Panc1 (cell line): Measurements from ENCODE around the gene RGPD3. TPM values are rescaled to one million over a fixed set of nuclear protein-coding genes. Genes with fewer than 3 reads are reported as not detected.

ENCODE experiments used
- ATAC-seq: fragments of 200-7000 bp; cut with Tn5 transposase; 2 replicates; pipeline ENCODE4 v1.9.1; 2020; ENCODE audit warnings: mild to moderate bottlenecking, moderate library complexity
- BruUV-seq: library from RNA; stranded (reverse); fragments of 400-500 nt; replicated peaks from 2 replicates; lab custom pipeline; 2021; lab: Mats Ljungman, UMichigan
- CTCF ChIA-PET: fragments of 300-600 bp; sonication (Branson Sonifier 250); formaldehyde crosslinking; loops from one replicate; lab custom pipeline; 2022; ENCODE audit warnings: antibody characterized with exemption; lab: Charles Lee
- POLR2A ChIA-PET: fragments of 300-600 bp; sonication (Branson Sonifier 250); formaldehyde crosslinking; loops from one replicate; lab custom pipeline; 2022; ENCODE audit warnings: antibody characterized with exemption; lab: Charles Lee
- DNase-seq: peaks from one replicate; pipeline ENCODE4 v3.0.0-alpha.2; 2010; ENCODE audit warnings: low read depth, low spot score
- H3K27ac ChIP-seq: 2 replicates; pipeline ENCODE4 v1.5.1; 2011; ENCODE audit warnings: mild to moderate bottlenecking, low read length, inconsistent platforms
- H3K27me3 ChIP-seq: fragments of 200-500 bp; sonication (Bioruptor generic); 2 replicates; pipeline ENCODE4 v1.6.0; 2014; ENCODE audit warnings: low read length, inconsistent platforms; ENCODE audit not compliant: control insufficient read depth, insufficient read depth
- H3K36me3 ChIP-seq: fragments of 200-500 bp; sonication (Bioruptor generic); 2 replicates; pipeline ENCODE4 v1.5.1; 2014; ENCODE audit warnings: inconsistent platforms, mild to moderate bottlenecking, low read length, moderate library complexity; ENCODE audit not compliant: control insufficient read depth, insufficient read depth
- H3K4me1 ChIP-seq: 2 replicates; pipeline ENCODE4 v1.5.1; 2011; ENCODE audit warnings: inconsistent platforms, mild to moderate bottlenecking, low read length, moderate library complexity; ENCODE audit not compliant: control insufficient read depth, insufficient read depth
- H3K4me3 ChIP-seq, 2 experiments: 2 replicates each; pipeline ENCODE4 v1.5.1; 2011 to 2012; ENCODE audit warnings: low read depth in 2 of 2, low read length in 2 of 2, mild to moderate bottlenecking in 2 of 2, inconsistent platforms in 1 of 2, moderate library complexity in 1 of 2
- H3K9me3 ChIP-seq: fragments of 200-500 bp; sonication (Bioruptor generic); 2 replicates; pipeline ENCODE4 v1.5.1; 2014; ENCODE audit warnings: low read depth, mild to moderate bottlenecking, inconsistent platforms, low read length, moderate library complexity; ENCODE audit not compliant: control insufficient read depth, insufficient read depth
- POLR2AphosphoS5 ChIP-seq: IDR thresholded peaks from 2 replicates; pipeline ENCODE4 v1.6.1; 2012; ENCODE audit warnings: mild to moderate bottlenecking, low read depth, low read length, moderate library complexity
- REST ChIP-seq, 2 experiments: IDR thresholded peaks; 2 replicates each; pipeline ENCODE4 v1.6.1; 2011 to 2012; ENCODE audit warnings: low read depth in 2 of 2, control low read depth in 1 of 2, low read length in 1 of 2, mild to moderate bottlenecking in 1 of 2, moderate library complexity in 1 of 2; ENCODE audit not compliant: insufficient read depth in 1 of 2
- SIN3A ChIP-seq: IDR thresholded peaks from 2 replicates; pipeline ENCODE4 v1.6.1; 2012; ENCODE audit warnings: low read depth, mild to moderate bottlenecking, low read length, moderate library complexity, borderline replicate concordance; ENCODE audit not compliant: insufficient read depth
- TCF7L2 ChIP-seq: IDR thresholded peaks from 2 replicates; pipeline ENCODE4 v1.6.1; 2011; ENCODE audit warnings: mild to moderate bottlenecking, low read depth, low read length, inconsistent platforms
- in situ Hi-C: cut with HindIII; loops from 2 replicates; pipeline ENCODE4 v1.10.0; 2016; ENCODE audit warnings: low sequenced_read_pairs, low pct_unique_long_range_greater_than_20kb
- intact Hi-C: fragments of 100-400 bp; cut with micrococcal nuclease; formaldehyde crosslinking; loops from one replicate; pipeline ENCODE4 v1.10.0; 2022; ENCODE audit not compliant: unreplicated experiment
- total RNA-seq: library from RNA; stranded (reverse); gene quantifications from one replicate; pipeline ENCODE4 v1.2.1, GENCODE V29; 2021; ENCODE audit not compliant: unreplicated experiment
- TF ChIP-seq, protein P1 (sequence below): fragments of 450-650 bp; IDR thresholded peaks from 2 replicates; pipeline ENCODE4 v1.5.1; 2017; ENCODE audit warnings: mild to moderate bottlenecking

RGPD3 gene
- total RNA-seq, 1 experiment from 2014 or later, result 0.31 TPM

DNA sequence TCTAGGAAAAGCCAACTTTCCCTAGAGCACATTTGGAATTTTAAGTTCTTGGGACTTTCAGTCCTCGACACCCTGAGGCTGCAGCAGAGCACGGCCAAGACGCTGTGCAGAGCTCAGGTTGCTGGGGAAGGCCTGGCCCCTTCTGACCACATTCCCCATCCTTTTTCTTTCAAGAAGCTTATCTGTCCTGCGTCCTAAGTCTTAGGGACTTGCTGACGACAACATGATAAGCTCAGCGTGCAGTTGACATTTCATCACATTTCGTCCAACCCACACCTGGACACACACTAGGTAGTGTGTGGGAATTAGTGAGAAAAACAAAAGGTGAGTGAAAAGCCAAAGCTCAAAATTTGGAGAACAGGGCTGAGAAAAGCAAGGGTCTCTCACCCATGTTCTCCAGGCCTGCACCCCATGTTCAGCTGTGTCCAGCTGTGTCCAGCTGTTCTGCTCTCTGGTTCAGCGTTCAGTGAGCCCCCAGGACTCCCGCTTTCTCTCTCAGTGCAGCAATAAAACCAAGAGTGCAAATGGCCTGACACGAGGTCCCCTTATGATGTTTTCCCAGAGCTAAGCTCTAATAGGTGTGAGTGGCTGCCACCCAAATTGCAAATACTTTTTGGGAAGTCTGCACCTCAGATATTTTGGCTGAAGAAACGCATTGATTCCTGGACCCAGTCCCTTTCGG, 101.9 kb downstream of the RGPD3 start:
- in situ Hi-C loops, result no loop called here
- no peaks in the 10 kb centered on the region for H3K36me3 ChIP-seq
- H3K9me3 ChIP-seq, result no peaks in the 10 kb centered on the region
- BruUV-seq, result no TSS peak
- ChIA-PET POLR2A (no interaction called here), CTCF (no interaction called here)
- 0 out of 2 replicates have a peak, but pooled peaks cover 2% of the 10 kb centered on the region for H3K27me3 ChIP-seq
- intact Hi-C loops, result no loop called here
- no peak for ATAC-seq
- TF ChIP-seq SIN3A (no peak), REST (IDR thresholded peaks at IDR 0.05; ENCODE audit: insufficient read depth in 1 of 2, low read depth in 2 of 2, low read length in 1 of 2) (no peak), POLR2AphosphoS5 (no peak)
- DNase-seq, result no peak
- H3K4me1 ChIP-seq, result no peaks in the 10 kb centered on the region
- no peak overlapping the region for H3K27ac ChIP-seq
- H3K4me3 ChIP-seq, result no peak overlapping the region

DNA sequence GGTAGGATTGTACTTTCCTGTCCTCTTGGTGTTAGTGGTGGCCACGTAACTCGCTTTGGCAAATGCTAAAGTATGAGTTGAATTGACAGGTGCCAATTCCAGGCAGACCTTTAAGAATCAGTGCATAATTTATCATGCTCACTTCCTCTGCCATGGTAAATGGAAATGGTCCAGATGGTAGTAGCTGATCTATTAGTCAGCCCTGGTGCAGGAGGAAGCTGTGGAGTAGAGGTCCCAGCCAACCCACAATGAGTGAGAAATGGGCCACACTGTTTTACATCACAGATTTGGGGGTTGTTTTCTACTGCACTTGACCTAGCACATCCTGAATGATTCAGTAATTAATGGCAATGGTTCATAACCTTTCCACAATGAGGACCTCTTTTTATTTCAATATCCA, 104.4 kb downstream of the RGPD3 start:
- in situ Hi-C loops, result no loop called here
- Histone ChIP-seq H3K4me1 (no peaks in the 10 kb centered on the region), H3K27me3 (0 out of 2 replicates have a peak, but pooled peaks cover 2% of the 10 kb centered on the region), H3K36me3 (no peaks in the 10 kb centered on the region), H3K4me3 (no peak overlapping the region), H3K27ac (no peak overlapping the region), H3K9me3 (no peaks in the 10 kb centered on the region)
- no peak for DNase-seq
- TF ChIP-seq SIN3A, result no peak
- TF ChIP-seq REST (IDR thresholded peaks at IDR 0.05; ENCODE audit: insufficient read depth in 1 of 2, low read depth in 2 of 2, low read length in 1 of 2), result no peak
- no peak for TF ChIP-seq POLR2AphosphoS5
- no peak for TF ChIP-seq TCF7L2
- TF ChIP-seq, protein P1, sequence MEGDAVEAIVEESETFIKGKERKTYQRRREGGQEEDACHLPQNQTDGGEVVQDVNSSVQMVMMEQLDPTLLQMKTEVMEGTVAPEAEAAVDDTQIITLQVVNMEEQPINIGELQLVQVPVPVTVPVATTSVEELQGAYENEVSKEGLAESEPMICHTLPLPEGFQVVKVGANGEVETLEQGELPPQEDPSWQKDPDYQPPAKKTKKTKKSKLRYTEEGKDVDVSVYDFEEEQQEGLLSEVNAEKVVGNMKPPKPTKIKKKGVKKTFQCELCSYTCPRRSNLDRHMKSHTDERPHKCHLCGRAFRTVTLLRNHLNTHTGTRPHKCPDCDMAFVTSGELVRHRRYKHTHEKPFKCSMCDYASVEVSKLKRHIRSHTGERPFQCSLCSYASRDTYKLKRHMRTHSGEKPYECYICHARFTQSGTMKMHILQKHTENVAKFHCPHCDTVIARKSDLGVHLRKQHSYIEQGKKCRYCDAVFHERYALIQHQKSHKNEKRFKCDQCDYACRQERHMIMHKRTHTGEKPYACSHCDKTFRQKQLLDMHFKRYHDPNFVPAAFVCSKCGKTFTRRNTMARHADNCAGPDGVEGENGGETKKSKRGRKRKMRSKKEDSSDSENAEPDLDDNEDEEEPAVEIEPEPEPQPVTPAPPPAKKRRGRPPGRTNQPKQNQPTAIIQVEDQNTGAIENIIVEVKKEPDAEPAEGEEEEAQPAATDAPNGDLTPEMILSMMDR, result no peak
- intact Hi-C loops, result no loop called here
- BruUV-seq, result no TSS peak
- ChIA-PET POLR2A (no interaction called here), CTCF (no interaction called here)
- ATAC-seq, result no peak
